ENCODE data around the gene SMAP2. TPM values are rescaled to one million over a fixed set of nuclear protein-coding genes. Genes with fewer than 3 reads are reported as not detected.
"Not testable (repeated sequence)": the region's sequence is repeated elsewhere in the genome, so short reads cannot be mapped to it uniquely, and the experiment has no call there.

Gene SMAP2
- total RNA-seq, 2 donors from 2014 or later, result 21.4 to 24.6 TPM

DNA sequence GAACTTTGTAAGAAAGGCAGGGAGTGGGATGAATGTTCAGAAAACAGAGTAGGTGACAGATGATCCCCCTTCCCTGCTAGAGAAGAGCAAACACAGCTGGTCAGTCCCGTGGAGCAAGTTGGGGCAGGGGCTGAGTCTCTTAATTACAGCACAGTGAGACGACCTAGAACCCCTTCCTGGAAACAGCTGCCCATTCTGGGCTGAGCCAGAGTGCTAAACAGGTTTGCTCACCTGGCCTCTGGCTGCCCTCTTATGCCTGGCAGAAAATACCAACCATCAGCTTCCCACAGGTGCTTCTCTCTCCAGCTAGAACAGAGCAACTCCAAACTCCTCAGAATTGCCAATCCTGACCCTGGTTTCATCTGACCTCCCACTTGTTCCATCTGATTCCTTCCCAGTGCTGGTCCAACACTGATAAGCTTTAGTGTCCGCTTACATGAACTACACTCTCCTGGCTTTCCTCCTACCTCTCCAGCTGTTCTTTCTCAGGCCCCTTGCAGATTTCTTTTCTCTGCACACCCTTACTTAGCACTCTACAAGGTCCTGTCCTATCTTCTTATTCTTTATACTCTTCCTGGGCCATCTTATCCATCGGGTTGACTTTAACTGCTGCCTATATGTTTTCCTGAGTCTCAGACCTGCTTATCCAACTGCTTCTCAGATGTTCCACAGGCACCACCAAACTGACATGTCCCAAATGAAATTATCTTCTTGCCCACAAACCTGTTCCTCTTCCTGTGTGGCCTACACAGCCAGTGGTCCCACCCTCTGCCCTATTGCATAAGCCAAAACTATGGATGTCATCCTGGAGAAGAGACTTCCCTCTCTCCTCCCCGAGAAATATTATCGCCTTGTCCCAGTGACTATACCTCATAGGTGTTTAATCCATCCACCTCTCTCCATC, 33.9 kb upstream of the SMAP2 start:
- H3K27me3 ChIP-seq, result no peaks in the 10 kb centered on the region
- H3K4me3 ChIP-seq, result no peak overlapping the region
- ATAC-seq, result no peak

DNA sequence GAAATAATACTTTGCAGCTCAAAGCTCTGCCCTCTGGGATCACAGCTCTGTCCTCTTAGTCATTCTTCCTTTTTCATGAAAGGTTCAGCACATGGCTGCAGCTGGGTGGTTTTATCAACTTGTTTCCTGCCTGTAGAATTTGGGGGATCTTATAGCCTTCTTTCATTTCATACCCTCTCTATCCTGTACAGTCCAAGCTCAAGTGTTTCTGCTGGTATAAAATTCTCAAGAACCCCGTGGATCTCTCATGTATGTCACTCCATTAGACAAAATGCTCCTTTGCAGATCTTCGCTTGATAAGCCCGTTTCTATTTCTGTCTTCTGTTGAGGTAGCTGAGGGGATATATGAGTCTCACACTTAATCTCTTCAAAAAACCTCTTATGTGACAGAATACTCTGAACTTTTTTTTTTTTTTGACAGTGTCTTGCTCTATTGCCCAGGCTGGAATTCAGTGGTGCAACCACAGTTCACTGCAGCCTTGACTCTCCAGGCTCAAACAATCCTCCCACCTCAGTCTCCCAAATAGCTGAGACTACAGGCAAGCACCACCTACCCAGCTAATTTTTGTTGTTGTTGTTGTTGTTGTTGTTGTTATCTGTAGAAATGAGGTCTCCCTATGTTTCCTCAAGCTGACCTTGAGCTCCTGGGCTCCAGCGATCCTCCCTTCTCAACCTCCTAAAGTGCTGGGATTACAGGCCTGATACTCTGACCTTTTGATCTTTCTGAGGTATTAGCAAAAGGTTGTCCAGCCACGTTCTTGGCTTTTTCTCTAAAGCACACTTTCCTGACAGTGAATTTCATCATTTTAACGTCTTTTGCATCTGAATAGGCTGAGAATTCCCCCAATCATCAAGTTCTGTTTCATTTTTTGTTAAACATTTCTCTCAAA, 31.8 kb upstream of the SMAP2 start:
- Histone ChIP-seq H3K27ac (no peak overlapping the region), H3K9me3 (no peaks in the 10 kb centered on the region), H3K4me3 (no peak overlapping the region), H3K4me1 (peaks cover 10% of the 10 kb centered on the region), H3K27me3 (no peaks in the 10 kb centered on the region), H3K36me3 (replicated peaks in 1 of 2; ENCODE audit: insufficient read depth in 1 of 2, low read depth in 2 of 2) (no peaks in the 10 kb centered on the region)
- TF ChIP-seq, protein P1, sequence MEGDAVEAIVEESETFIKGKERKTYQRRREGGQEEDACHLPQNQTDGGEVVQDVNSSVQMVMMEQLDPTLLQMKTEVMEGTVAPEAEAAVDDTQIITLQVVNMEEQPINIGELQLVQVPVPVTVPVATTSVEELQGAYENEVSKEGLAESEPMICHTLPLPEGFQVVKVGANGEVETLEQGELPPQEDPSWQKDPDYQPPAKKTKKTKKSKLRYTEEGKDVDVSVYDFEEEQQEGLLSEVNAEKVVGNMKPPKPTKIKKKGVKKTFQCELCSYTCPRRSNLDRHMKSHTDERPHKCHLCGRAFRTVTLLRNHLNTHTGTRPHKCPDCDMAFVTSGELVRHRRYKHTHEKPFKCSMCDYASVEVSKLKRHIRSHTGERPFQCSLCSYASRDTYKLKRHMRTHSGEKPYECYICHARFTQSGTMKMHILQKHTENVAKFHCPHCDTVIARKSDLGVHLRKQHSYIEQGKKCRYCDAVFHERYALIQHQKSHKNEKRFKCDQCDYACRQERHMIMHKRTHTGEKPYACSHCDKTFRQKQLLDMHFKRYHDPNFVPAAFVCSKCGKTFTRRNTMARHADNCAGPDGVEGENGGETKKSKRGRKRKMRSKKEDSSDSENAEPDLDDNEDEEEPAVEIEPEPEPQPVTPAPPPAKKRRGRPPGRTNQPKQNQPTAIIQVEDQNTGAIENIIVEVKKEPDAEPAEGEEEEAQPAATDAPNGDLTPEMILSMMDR (IDR thresholded peaks at IDR 0.05), result no peak
- TF ChIP-seq POLR2A (IDR thresholded peaks at IDR 0.05), result no peak
- ATAC-seq (no peak), DNase-seq (no peak)
- WGBS, 2 donors, result 71% methylated on average over 6 of the region's 6 CpGs
- intact Hi-C loops (cut with DNase I), result loop anchor here (5.0 kb wide), 2 partner anchors 189 to 259 kb away; no protein-coding TSS in a partner anchor

More for the DNA sequence above, 33.9 kb upstream of the SMAP2 start:
- 44 to 52% methylated on average over 5 to 6 of the region's 6 CpGs for WGBS, 2 donors
- Histone ChIP-seq H3K27ac (no peak overlapping the region), H3K4me1 (peaks cover 10% of the 10 kb centered on the region), H3K9me3 (no peaks in the 10 kb centered on the region), H3K36me3 (replicated peaks in 1 of 2; ENCODE audit: insufficient read depth in 1 of 2, low read depth in 2 of 2) (no peaks in the 10 kb centered on the region)
- intact Hi-C loops (cut with DNase I), result loop anchor here (5.0 kb wide), 2 partner anchors 187 to 257 kb away; no protein-coding TSS in a partner anchor
- peak in 2 of 4 donors; percentile 8 to 20 for DNase-seq
- TF ChIP-seq, protein P1 (IDR thresholded peaks at IDR 0.05), result no peak
- no peak for TF ChIP-seq POLR2A (IDR thresholded peaks at IDR 0.05)

DNA sequence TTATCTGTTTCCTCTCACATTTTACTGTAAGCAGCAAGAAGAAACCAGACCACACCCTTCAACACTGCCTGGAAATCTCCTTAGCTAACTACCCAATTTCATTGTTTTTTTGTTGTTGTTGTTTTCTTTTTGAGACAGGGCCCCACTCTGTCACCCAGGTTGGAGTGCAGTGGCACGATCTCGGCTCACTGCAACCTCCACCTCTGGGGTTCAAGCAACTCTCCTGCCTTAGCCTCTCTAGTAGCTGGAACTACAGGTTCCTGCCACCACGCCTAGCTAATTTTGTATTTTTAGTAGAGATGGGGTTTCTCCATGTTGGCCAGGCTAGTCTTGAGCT, 31.2 kb upstream of the SMAP2 start:
- intact Hi-C loops (cut with DNase I), result loop anchor here (5.0 kb wide), 2 partner anchors 190 to 260 kb away; no protein-coding TSS in a partner anchor
- Histone ChIP-seq H3K4me1 (peaks cover 10% of the 10 kb centered on the region), H3K27ac (peak overlapping the region in 1 of 4 donors; percentile 21)
- not testable (repeated sequence) for H3K36me3 ChIP-seq (replicated peaks in 1 of 2; ENCODE audit: insufficient read depth in 1 of 2, low read depth in 2 of 2); H3K27me3 ChIP-seq; H3K9me3 ChIP-seq; DNase-seq; H3K4me3 ChIP-seq; ATAC-seq
- 85 to 91% methylated on average over 3 of the region's 3 CpGs for WGBS, 2 donors

DNA sequence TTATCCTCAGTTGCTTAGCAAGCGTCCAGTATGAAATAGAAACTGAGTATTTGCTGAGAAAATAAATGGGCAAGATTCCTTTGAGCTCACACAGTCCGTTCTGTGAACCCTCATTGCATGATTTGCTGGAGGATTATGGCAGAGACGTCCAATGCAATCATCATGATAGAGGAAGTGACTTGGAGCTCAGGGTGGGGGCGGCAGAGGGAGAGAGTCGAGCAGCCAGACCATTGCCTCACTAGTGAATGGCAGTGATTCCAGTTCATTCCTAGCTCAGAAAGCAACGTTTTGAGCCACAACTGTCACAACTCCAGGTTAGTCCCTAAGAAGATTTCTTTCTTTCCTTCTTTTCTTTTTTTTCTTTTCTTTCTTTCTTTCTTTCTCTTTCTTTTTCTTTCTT, 28.9 kb upstream of the SMAP2 start:
- no peak overlapping the region for H3K4me3 ChIP-seq
- 18 to 33% methylated on average over 6 of the region's 6 CpGs for WGBS, 2 donors
- H3K36me3 ChIP-seq (replicated peaks in 1 of 2; ENCODE audit: insufficient read depth in 1 of 2, low read depth in 2 of 2), result no peaks in the 10 kb centered on the region
- intact Hi-C loops (cut with DNase I), result loop anchor here (5.0 kb wide), 2 partner anchors 192 to 262 kb away; no protein-coding TSS in a partner anchor
- ATAC-seq, result no peak
- H3K27ac ChIP-seq, result no peak overlapping the region
- no peaks in the 10 kb centered on the region for H3K9me3 ChIP-seq
- H3K4me1 ChIP-seq, result no peaks in the 10 kb centered on the region
- TF ChIP-seq POLR2A (IDR thresholded peaks at IDR 0.05), result peak in 1 of 3 donors; percentile 47
- TF ChIP-seq, protein P1 (IDR thresholded peaks at IDR 0.05), result no peak
- peak in 3 of 4 donors; percentile 18 to 65 (median 23) for DNase-seq
- H3K27me3 ChIP-seq, result no peaks in the 10 kb centered on the region

DNA sequence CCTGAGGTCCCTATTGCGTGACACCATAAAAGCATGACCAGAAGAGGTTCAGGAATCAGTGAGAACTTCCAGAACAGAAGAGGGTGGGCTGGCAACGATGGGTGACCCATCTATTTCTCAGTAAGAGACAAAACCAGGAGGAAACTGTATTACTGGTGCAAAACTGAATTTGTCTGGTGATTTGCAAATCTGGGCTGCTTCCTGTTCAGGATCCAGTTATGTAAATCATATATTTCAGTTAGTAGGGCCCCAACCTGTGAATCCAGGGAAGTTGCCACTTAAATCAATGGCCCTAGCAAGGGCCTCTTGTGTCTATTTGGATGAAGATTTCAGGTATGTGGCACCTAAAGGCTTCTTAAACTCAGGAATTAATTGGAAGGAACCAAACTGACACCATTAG, 23.1 kb upstream of the SMAP2 start:
- intact Hi-C loops (cut with DNase I), result loop anchor here (10.0 kb wide), 1 partner anchor 54 kb away; no protein-coding TSS in a partner anchor
- TF ChIP-seq, protein P1 (IDR thresholded peaks at IDR 0.05), result no peak
- TF ChIP-seq POLR2A (IDR thresholded peaks at IDR 0.05), result no peak
- 75 to 80% methylated on average over 2 of the region's 2 CpGs for WGBS, 2 donors
- H3K27ac ChIP-seq, result no peak overlapping the region
- H3K36me3 ChIP-seq (replicated peaks in 1 of 2; ENCODE audit: insufficient read depth in 1 of 2, low read depth in 2 of 2), result no peaks in the 10 kb centered on the region
- ATAC-seq (no peak), DNase-seq (no peak)
- no peaks in the 10 kb centered on the region for H3K9me3 ChIP-seq
- no peak overlapping the region for H3K4me3 ChIP-seq
- no peaks in the 10 kb centered on the region for H3K4me1 ChIP-seq
- no peaks in the 10 kb centered on the region for H3K27me3 ChIP-seq

All from body of pancreas (tissue), 4 donors.